LNCaP clone FGC (cell line): ENCODE results near the gene ACSL1.

ENCODE experiments used
- DNase-seq: peaks from one replicate; pipeline ENCODE4 v3.0.0-alpha.2; 2011; ENCODE audit warnings: low read depth
- H3K4me3 ChIP-seq: 2 replicates; pipeline ENCODE4 v1.5.1; 2011; ENCODE audit warnings: mild to moderate bottlenecking, low read depth, low read length, control low read depth
- TF ChIP-seq, protein P1 (sequence below): IDR thresholded peaks from 2 replicates; pipeline ENCODE4 v1.5.1; 2012; ENCODE audit warnings: mild to moderate bottlenecking; ENCODE audit not compliant: control insufficient read depth, insufficient read depth; ENCODE audit errors: extremely low read depth

Gene ACSL1

DNA sequence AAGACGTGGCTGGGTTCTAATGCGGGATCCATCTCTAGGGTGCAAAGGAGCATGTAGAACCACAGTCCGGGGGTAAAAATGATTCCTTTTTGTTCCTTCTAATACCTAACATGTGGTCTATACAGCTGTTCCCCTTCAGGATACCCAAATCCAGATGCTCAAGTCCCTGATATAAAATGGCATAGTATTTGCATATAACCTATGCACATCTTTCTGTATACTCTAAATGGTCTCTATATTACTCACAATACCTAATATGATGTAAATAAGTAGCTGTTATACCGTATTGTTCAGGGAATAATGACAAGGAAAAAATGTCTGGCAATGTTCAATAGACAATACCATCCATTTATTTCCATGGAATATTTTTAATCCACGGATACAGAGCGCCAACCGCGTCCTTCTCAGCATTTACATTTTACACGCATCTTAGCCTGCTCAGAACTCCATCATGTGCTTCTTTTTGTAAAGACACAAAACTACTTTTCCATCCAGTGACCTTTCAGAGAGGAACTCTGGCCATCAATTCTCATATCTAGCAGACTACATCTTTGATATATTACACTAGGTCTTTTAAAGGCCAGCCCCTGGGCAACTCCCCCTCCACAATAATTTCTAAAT lies 31.9 kb downstream of the ACSL1 start:
- TF ChIP-seq, protein P1, sequence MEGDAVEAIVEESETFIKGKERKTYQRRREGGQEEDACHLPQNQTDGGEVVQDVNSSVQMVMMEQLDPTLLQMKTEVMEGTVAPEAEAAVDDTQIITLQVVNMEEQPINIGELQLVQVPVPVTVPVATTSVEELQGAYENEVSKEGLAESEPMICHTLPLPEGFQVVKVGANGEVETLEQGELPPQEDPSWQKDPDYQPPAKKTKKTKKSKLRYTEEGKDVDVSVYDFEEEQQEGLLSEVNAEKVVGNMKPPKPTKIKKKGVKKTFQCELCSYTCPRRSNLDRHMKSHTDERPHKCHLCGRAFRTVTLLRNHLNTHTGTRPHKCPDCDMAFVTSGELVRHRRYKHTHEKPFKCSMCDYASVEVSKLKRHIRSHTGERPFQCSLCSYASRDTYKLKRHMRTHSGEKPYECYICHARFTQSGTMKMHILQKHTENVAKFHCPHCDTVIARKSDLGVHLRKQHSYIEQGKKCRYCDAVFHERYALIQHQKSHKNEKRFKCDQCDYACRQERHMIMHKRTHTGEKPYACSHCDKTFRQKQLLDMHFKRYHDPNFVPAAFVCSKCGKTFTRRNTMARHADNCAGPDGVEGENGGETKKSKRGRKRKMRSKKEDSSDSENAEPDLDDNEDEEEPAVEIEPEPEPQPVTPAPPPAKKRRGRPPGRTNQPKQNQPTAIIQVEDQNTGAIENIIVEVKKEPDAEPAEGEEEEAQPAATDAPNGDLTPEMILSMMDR: no peak
- no peak for DNase-seq
- no peak overlapping the region for H3K4me3 ChIP-seq

DNA sequence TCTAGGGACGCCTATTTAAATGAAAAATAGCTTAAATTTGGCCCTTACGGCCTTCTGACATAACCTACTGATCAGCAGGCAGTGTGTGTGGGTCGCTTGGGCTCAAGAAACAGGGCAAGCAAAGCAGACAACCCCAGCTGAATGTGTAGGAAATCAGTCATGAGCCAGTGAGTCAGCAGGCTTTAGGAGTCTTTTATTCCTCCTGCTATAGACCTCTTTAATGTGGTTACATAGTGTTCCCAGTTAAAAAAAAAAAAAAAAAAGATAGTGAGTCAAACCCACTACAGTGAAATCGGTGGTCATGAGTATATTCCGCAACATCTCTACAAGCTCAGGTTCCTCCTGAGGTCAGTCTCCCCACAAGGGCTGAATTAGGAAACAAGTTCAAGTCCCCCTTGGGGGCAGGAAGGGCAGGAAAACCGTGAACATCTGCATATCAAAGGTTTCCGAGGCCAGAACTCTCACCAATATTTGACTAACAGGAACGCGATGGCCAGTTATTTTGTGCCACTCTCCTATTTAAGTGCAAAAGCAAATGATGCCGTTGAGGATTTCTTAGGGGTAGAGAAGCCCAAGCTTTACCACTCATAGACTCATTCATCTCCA lies 32.7 kb downstream of the ACSL1 start:
- peak; percentile 50 for DNase-seq
- TF ChIP-seq, protein P1: no peak
- no peak overlapping the region for H3K4me3 ChIP-seq

DNA sequence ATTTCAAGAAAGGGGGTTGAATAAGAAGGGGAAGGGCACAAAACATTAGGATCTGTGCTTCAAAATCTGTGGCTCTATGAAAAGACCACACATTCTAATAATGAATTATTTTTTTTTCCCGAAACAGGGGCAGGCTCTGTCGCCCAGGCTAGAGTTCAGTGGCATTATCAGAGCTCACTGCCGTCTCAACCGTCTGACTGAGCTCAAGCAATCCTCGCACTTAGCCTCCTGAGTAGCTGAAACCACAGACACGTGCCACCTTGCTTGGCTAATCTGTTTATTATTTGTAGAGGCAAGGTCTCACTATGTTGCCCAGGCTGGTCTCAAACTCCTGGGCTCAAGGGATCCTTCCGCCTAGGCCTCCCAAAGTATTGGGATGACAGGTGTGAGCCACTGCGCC lies 33.4 kb downstream of the ACSL1 start:
- TF ChIP-seq, protein P1: no peak
- no peak overlapping the region for H3K4me3 ChIP-seq
- DNase-seq: no peak

DNA sequence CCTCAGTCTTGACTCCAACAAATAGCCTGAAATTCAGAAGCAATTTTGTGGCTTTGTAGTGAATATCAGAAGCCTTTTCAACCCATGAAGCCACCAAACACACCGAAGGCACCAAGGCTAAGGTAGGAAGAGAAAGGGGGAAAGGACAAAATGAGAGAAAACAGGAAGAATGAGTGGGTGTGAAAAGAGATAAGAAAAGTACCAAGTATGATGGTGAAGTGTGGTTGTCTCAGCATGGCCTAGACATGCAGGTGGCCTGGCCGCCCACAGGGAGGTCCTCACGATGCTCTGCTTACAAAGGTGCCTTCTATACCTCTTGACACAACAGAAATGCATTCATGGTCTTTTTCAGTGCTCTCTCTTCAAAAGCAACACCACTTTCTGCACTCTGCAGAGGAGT lies 34.9 kb downstream of the ACSL1 start:
- no peak overlapping the region for H3K4me3 ChIP-seq
- no peak for DNase-seq
- TF ChIP-seq, protein P1: no peak

DNA sequence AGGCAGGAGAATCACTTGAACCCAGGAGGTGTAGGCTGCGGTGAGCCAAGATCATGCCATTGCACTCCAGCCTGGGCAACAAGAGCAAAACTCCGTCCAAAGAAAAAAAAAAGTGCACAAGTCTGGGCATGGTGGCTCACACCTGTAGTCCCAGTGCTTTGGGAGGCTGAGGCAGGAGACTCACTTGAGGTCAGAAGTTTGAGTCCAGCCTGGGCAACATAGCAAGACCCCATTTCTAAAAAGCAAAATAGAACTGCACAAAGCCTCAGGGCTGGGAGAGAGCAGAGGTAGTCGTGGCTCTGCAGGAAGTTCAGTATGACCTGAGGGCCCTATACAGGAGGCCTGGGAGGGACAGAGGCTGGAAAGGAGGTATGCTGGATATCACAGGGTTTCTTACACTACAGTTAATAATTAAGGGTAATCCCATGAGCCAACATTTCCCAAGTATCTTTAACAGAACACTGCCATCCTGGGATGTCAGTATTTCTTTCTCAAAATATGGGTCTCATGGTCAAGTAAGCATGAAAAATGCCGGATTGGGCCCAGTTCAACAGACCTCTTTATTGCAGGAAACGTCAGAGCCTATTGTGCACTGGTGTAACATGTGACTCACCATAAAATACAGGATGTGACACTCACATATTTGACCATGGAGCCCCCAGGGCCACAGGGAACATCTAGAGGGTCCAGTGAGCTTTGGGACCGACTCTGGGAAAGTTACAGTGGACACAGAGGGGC lies 37.8 kb downstream of the ACSL1 start:
- DNase-seq: no peak
- no peak overlapping the region for H3K4me3 ChIP-seq
- TF ChIP-seq, protein P1: no peak

DNA sequence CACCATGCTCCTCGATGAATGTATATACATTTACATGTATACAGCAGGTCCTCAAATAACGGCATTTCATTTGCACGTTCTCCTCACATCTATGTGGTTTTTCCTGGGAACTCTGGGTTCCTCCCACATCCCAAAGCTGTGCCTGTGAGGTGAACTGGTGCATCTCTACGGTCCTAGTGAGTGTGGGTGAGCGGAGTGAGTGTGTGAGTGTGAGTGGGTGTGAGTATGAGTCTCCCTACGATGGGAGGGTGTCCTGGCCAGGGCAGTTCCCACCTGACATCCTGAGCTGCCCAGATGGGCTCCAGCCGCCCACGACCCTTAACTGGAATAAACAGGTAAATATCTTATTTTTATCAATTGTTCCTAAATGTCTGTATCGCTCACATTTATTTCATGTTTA lies 40.0 kb downstream of the ACSL1 start:
- no peak for DNase-seq
- TF ChIP-seq, protein P1: no peak
- H3K4me3 ChIP-seq: no peak overlapping the region
